Endothelial cell (in vitro differentiated cells): ENCODE measurements around the gene MKRN2. TPM values are rescaled to one million over a fixed set of nuclear protein-coding genes. Genes with fewer than 3 reads are reported as not detected.

Experiments
- DNase-seq: peaks from one replicate; pipeline ENCODE4 v3.0.0; 2021; ENCODE audit warnings: low spot score
- H3K27ac Mint-ChIP-seq: one replicate; pipeline ENCODE4 v1.8.0; 2021; ENCODE audit warnings: mixed read lengths, inconsistent platforms; ENCODE audit not compliant: unreplicated experiment
- H3K27me3 Mint-ChIP-seq: one replicate; pipeline ENCODE4 v1.8.0; 2021; ENCODE audit warnings: mild to moderate bottlenecking, moderate library complexity, mixed read lengths, inconsistent platforms; ENCODE audit not compliant: unreplicated experiment
- H3K36me3 Mint-ChIP-seq: one replicate; pipeline ENCODE4 v1.8.0; 2021; ENCODE audit warnings: mild to moderate bottlenecking, low read depth, mixed read lengths, inconsistent platforms; ENCODE audit not compliant: unreplicated experiment
- H3K4me1 Mint-ChIP-seq: one replicate; pipeline ENCODE4 v1.8.0; 2021; ENCODE audit warnings: mild to moderate bottlenecking, mixed read lengths, inconsistent platforms; ENCODE audit not compliant: unreplicated experiment
- H3K4me3 Mint-ChIP-seq: one replicate; pipeline ENCODE4 v1.8.0; 2021; ENCODE audit warnings: mild to moderate bottlenecking, mixed read lengths, inconsistent platforms; ENCODE audit not compliant: unreplicated experiment
- H3K9me3 Mint-ChIP-seq: one replicate; pipeline ENCODE4 v1.8.0; 2021; ENCODE audit warnings: mixed read lengths, inconsistent platforms; ENCODE audit not compliant: unreplicated experiment
- total RNA-seq: library from RNA; stranded (reverse); fragmentation: NEBNext Ultra II Directional; extraction: Animal tissue kit (Norgen Biotek cat#: 25700); gene quantifications from one replicate; pipeline ENCODE4 v1.2.1, GENCODE V29; 2021; ENCODE audit not compliant: unreplicated experiment
- TF ChIP-seq, protein P1 (sequence below): fragments of 200-600 bp; sonication (generic); IDR thresholded peaks from one replicate; pipeline ENCODE4 v1.5.0; 2021; ENCODE audit warnings: antibody characterized with exemption; ENCODE audit not compliant: unreplicated experiment

MKRN2 gene
- total RNA-seq, 1 donor from 2014 or later: 22.0 TPM

DNA sequence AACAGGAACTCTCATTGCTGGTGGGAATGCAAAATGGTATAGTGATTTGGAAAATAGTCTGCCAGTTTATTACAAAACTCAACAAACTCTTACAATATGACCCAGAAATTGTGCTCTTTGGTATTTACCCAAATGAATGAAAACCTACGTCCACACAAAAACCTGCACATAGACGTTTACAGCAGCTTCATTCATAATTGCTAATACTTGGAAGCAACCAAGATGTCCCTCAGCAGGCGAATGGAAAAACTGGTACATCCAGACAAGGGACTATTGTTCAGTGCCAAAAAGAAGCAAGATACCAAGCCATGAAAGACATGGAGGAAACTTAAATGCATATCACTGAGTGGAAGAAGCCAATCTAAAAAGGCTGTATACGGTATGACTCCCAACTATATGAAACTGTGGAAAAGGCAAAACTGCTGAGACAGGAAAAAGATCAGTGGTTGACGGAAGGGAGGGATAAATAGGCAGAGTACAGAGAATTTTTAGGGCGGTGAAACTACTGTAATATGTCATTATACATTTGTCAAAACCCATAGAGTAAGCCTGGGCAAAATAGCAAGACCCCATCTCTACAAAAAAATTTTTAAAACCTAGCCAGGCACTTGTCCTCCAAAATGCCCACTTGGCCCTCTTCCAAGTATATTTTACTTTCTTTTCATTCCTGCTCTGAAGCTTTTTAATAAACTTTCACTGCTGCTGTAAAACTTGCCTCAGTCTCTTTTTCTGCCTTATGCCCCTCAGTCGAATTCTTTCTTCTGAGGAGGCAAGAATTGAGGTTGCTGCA is 6.7 kb upstream of the MKRN2 start:
- Mint-ChIP-seq H3K27me3 (no peaks in the 10 kb centered on the region), H3K4me1 (no peaks in the 10 kb centered on the region), H3K9me3 (no peaks in the 10 kb centered on the region)

GRCh38 chr3:12553921-12554391 is 2.9 kb upstream of the MKRN2 start:
- H3K4me3 Mint-ChIP-seq: peak overlapping the region; percentile 67
- DNase-seq: no peak
- TF ChIP-seq, protein P1, sequence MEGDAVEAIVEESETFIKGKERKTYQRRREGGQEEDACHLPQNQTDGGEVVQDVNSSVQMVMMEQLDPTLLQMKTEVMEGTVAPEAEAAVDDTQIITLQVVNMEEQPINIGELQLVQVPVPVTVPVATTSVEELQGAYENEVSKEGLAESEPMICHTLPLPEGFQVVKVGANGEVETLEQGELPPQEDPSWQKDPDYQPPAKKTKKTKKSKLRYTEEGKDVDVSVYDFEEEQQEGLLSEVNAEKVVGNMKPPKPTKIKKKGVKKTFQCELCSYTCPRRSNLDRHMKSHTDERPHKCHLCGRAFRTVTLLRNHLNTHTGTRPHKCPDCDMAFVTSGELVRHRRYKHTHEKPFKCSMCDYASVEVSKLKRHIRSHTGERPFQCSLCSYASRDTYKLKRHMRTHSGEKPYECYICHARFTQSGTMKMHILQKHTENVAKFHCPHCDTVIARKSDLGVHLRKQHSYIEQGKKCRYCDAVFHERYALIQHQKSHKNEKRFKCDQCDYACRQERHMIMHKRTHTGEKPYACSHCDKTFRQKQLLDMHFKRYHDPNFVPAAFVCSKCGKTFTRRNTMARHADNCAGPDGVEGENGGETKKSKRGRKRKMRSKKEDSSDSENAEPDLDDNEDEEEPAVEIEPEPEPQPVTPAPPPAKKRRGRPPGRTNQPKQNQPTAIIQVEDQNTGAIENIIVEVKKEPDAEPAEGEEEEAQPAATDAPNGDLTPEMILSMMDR: no peak
- no peaks in the 10 kb centered on the region for H3K9me3 Mint-ChIP-seq
- peaks cover 4% of the 10 kb centered on the region for H3K27me3 Mint-ChIP-seq
- H3K36me3 Mint-ChIP-seq: no peaks in the 10 kb centered on the region
- peaks cover 13% of the 10 kb centered on the region for H3K4me1 Mint-ChIP-seq
- H3K27ac Mint-ChIP-seq: no peak overlapping the region

More for the DNA sequence above, 6.7 kb upstream of the MKRN2 start:
- H3K36me3 Mint-ChIP-seq: no peaks in the 10 kb centered on the region
- H3K27ac Mint-ChIP-seq: no peak overlapping the region
- no peak overlapping the region for H3K4me3 Mint-ChIP-seq
- DNase-seq: no peak
- TF ChIP-seq, protein P1: no peak

DNA sequence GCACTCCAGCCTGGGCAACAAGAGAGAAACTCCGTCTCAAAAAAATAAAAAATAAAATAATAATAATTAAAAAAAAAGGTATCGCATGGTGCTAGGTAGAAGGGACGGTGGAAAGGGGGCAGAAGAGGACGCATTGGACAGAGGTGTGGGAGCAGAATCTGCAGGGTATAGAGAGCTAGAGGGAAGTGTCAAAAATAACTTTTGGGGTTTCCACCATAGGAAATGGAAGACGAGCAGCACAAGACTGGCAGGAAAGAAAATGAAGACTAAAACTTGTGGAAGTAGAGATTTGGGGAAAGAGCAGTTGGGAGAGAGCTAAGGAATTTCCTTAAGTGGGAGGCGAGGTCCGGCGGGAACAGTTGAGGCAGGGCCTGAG is 585 bp upstream of the MKRN2 start:
- DNase-seq: no peak
- H3K4me3 Mint-ChIP-seq: peak overlapping the region; percentile 93
- no peaks in the 10 kb centered on the region for H3K9me3 Mint-ChIP-seq
- H3K36me3 Mint-ChIP-seq: no peaks in the 10 kb centered on the region
- H3K4me1 Mint-ChIP-seq: peaks cover 13% of the 10 kb centered on the region
- TF ChIP-seq, protein P1: no peak
- peaks cover 4% of the 10 kb centered on the region for H3K27me3 Mint-ChIP-seq
- peak overlapping the region; percentile 93 for H3K27ac Mint-ChIP-seq

- Mint-ChIP-seq H3K27ac (peak overlapping the region; percentile 90), H3K9me3 (no peaks in the 10 kb centered on the region), H3K4me3 (peak overlapping the region; percentile 98), H3K4me1 (peaks cover 13% of the 10 kb centered on the region), H3K36me3 (no peaks in the 10 kb centered on the region), H3K27me3 (peaks cover 4% of the 10 kb centered on the region)
- DNase-seq: no peak
- TF ChIP-seq, protein P1: no peak
Observed at GRCh38 chr3:12557473-12558100, 700 bp downstream of the MKRN2 start.

DNA sequence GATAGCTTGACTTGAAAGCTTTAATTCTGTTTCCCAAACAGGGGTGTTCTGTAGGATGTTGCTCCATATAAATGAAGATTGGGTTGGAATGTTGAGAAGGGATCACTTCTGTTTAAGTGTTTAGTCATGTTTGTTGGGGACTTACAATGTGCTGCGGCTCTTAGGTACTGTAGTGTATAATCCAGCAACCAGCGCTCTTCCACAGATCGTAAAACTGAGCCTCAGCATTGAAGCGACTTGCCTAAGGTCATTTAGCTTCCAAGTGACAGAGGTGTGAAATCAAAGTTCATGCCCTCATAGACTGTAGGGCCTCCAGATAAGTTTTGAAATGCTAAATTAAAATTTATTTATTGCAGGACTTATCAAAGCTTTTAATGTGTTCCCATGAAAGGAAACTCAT is 1.8 kb downstream of the MKRN2 start:
- no peaks in the 10 kb centered on the region for H3K9me3 Mint-ChIP-seq
- H3K36me3 Mint-ChIP-seq: no peaks in the 10 kb centered on the region
- no peak for DNase-seq
- H3K27ac Mint-ChIP-seq: no peak overlapping the region
- TF ChIP-seq, protein P1: no peak
- peak overlapping the region; percentile 98 for H3K4me3 Mint-ChIP-seq
- peaks cover 13% of the 10 kb centered on the region for H3K4me1 Mint-ChIP-seq
- H3K27me3 Mint-ChIP-seq: peaks cover 4% of the 10 kb centered on the region
